HG02798 (cell line): ENCODE measurements around the gene PIGO.

Experiments used
- ATAC-seq: cut with Tn5 transposase; IDR thresholded peaks from one replicate; pipeline ENCODE4 v1.9.1; 2021; ENCODE audit warnings: mild to moderate bottlenecking; ENCODE audit not compliant: unreplicated experiment, poor library complexity

Gene PIGO

GRCh38 chr9:35096035-35096849 lies at the start of gene PIGO:
TSS of gene PIGO (minus strand) at chr9:35096591. CDS start at chr9:35095565, 1,026 bp downstream.
- peak; percentile 87 for ATAC-seq

GRCh38 chr9:35142037-35142436 lies 45.6 kb upstream of the PIGO start:
- ATAC-seq = no peak

- no peak for ATAC-seq
These were observed 43.7 kb upstream of the PIGO start for GRCh38 chr9:35140093-35140492.

DNA sequence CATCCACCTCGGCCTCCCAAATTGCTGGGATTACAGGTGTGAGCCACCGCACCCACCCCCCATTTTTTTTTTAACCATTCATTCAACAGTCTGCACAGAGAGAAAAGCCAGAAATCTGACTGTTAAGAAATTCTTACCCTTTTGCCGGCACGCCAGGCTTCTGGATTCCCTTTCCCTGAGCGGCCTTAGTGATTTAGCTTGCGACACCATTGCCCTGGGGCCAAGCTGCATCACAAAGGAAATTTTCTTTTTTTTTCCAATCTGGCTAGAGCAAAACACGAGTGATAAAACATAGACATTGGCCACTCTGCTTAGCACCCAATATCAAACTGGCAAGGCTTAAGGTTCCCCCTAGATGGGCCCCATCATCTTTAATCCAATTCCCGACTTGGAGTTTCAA lies 40.5 kb upstream of the PIGO start:
- no peak for ATAC-seq

DNA sequence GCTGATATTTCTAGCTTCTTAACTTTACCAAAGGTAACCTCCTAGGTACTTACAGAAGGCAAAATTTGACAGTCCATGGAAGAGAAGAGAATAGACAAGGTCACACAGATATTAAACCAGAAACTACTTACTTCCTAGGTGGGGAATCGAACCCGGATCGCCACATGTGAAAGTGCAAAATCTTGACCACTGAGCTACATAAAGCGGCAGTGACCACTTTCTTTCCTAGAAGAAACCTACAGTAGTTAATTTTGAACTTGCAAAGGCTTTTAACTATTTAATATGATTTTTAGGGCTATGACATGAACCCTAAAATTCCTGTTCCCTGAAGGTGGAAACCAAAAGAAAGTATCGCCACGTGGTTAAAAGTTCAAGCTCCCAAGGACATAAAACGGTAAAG lies 39.6 kb upstream of the PIGO start:
- no peak for ATAC-seq

DNA sequence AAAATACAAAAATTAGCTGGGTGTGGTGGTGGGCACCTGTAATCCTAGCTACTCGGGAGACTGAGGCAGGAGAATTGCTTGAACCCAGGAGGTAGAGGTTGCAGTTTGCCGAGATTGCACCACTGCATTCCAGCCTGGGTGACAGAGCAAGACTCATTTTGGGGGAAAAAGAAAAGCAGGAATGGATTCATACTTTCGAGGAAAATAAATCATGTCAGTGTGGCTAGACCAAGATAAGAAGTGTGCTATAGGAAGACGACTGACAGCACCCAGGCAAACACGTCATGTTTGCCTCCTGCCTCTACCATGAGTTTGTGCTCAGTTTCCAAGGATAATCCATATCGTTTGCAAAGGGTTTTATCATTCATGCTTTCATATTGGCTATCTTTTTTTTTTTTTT lies 38.5 kb upstream of the PIGO start:
- ATAC-seq = no peak

GRCh38 chr9:35116898-35117551 lies 20.6 kb upstream of the PIGO start:
- peak; percentile 48 for ATAC-seq

DNA sequence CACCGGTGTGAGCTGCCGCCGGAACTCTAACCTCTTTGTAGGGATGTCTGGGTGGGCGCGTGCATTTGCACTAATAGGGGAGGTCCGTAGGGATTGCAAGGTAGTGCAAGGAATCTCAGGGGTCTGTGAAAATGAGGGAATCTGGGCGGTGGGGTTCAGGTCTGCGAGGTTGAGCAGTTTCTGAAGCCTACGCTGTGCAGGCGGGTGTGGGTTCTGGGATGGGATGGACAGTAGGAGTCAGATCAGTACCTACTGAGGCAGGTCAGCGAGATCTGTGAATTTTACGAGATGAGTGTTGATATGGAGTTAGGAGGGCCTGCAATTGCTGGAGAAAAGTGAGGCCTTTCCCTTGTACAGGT lies 20.1 kb upstream of the PIGO start:
- peak; percentile 1 for ATAC-seq

DNA sequence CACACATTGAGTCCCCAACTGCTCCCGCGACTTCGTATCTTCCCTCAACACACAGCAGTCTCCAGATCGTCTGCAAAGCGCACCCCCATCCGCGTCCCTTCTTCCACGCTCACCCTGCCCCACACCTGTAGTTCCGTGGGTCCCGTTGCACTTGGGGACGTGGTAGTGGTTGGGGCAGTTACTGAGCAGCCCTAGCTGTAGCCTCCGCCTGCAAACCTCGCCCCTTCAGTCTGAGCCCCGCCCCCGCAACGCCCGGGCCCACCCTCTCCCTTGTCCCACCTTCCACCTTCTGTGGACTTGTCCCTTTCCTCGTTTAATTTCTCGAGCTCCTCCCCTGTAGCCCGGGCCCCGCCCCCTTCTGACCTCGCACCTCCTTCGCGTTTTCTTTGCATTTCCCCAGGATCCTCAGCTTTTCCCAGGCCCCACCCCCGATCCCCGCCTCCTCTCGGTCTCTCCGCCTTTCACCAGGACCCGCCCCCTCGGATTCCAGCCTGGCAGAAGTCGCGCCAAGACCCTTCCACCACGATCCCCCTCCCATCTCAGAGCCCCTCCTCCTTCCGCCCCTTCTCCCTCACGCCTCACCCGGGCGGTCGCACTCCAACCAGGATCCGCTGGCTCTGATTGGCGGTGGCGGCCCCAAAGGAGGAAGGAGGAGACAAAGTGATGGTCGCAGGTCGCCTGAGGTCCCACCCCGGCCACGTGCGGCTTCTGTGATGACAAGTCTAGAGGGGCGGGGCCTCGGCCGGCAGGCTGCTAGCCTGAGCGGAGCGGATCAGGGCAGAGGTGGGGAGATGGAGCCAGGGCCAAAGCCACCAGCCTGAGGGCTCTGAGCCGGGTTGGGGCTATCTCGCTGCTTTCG lies 19.5 kb upstream of the PIGO start, which contains the start of gene ATOSB:
Gene ATOSB (minus strand): TSS at position 183 of the 859 bp plus-strand sequence. CDS start 7,588 bp downstream, outside the sequence.
- ATAC-seq = peak; percentile 71

DNA sequence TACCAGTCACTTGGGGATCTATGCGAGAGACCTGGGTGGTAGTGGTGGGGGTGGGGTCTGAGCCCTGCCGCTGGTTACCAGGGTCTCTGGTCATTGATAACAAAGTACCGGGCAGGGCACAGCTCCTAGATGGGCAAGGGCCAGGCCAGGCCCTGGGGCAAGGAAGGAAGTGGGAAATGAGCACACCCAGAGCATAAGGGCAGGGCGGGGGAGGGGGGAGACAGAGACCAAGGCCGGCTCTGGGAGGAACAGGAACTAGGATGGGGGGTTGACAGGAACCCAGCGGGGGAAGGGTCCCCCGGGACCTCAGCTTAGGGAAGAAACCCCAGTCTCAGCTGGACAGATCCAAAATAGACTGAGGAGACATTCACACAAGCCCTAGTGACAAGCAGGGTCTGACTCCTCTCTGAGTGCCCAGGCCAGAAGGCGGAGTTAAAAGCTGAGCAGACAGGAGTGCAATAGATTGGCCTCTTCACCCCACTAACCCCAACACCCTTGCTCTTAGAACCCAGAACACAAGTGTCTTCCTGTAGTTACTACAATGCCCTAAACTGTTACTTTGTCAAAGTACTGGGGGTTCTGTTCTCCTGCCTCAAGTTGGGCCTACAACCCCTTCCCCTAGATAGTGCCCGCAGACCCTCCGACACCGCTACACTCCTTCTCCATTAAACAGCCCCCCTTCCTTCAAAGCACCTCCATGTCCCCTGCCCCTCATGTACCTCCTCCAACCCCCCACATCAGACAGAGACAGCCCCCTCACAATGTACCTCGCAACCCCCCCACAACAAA lies 18.6 kb upstream of the PIGO start:
- no peak for ATAC-seq

DNA sequence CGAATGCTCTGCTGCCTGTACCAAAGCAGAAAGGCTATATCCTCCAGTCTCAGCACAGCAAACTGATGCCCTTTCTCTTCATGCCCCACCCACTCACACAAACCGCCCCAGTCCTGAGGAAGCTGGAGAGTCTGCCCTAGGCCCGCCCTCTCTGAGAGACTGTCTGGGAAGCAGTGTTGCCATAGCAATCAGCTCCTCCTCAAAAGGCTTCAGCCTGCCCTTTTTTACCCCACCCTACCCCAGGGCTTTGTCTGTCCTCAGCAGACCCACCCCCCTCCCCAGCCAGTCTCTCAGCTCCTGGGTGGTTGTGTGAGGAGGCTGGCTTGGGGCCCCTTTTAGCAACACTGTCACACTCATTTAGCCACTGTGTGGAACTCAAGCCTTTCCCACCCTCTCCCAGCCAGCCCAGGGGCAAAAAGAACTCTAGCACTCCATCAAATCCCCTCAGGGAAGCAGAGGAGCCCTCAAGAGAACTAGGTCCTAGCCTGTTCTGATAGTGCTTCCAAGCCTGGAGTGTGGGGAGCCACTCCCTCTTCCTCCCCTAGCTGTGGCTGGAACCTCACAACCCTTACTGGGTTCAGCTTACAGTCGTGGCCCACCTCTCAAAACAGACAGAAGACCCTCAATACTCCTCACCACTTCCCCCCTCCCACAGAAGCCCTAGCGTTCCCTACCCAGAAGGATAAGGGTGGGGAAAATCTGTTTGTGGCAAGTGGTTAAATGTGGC lies 17.9 kb upstream of the PIGO start:
- no peak for ATAC-seq

DNA sequence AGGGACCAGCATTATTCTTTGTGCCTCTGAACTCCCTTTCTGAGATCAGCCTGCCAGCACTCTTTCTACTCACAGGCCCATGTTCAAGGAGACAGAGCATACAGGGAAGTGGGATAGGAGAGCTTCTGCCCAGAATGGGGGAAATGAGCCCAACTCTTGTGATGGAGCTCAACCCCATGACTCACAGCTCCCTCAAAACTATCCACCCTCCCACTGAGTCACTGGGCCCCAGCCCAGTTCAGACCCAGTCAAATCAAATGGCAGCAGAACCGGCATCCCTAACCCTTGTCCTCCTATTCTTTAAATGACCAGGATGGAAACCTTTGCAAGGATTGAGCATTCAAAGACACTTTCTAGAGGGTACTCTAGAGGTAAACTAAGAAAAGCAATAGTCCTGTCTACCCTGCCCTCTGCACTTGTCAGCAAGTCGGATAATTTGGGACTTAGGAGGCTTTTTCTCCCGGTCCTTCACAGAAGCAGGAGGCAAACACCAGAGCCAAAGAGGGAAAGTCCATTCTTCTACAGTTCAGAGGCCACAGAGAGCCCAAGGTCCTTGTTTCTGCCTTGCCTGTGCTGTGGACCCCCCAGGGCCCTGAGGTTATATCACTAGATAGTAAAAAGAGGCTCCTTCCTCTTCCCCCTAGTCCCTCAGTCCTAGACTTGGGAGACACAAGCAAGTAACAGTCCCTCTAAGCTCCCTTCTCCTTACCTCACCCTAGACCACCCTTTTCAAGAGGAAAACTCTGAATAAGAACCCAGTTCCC lies 16.0 kb upstream of the PIGO start:
- no peak for ATAC-seq

DNA sequence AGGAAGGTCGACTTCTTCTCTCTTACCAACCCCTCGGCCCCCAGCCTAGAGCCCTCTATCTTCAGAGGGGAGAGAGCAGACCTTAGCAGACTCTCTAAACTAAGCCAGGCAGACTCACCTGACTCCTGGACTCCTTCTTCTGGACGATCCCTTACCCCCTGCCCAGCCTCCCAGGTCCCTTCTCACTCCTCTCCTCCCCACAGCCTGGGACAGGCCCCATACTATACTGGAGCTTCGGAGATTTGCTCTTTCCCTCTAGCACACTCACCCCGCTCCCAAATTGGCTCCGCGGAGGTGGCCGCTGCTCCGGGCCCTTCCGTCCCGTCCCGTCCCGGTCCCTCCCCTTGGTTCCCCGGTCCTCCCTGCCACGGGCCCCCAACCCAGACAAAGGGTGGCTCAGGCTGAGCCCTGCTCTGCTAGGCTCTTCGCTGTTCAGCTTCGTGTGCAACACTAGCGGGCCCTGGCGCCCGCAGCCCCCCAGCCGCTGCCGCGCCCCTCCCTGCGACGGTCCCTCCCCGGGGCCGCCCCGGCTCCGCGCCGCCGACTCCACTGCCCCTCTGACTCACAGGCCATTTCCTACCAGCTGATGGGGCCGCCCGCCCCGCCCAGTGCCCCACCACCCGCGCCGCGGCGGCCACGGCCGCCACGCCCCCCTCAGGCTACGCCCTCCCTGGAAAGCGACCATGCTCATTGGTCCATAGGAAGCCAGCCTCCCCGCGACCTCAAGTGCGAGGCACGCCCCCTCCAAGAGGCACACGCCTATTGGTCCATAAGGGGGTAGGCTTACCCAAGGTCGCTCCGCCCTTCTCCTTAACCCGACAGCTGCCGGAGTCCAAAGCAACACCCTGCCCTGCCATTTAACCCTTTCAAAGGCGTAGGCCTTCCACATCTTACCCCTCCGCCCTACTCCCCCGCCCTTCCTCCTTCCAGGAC lies 14.9 kb upstream of the PIGO start:
- peak; percentile 82 for ATAC-seq

DNA sequence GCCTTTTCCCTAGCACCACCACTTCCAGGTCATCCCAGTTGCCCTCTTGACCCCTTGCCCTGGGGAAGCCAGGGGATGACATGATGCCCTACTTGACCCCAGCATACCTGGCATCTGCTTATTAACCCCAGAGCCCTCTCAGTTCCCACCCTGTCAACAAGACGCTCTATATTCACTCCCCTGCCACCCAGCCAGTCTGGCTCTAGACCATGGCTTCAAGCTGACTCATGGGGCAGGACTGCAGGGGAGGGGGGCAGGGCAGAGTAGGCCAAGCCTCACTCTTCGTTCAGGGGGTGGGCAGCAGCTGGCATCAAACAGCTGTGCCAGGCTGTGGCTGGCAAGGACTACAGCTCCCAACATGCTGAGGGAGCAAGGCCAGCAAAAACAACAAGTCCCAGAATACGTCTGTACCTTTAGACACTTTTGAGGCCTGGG lies 14.0 kb upstream of the PIGO start:
- ATAC-seq = no peak

DNA sequence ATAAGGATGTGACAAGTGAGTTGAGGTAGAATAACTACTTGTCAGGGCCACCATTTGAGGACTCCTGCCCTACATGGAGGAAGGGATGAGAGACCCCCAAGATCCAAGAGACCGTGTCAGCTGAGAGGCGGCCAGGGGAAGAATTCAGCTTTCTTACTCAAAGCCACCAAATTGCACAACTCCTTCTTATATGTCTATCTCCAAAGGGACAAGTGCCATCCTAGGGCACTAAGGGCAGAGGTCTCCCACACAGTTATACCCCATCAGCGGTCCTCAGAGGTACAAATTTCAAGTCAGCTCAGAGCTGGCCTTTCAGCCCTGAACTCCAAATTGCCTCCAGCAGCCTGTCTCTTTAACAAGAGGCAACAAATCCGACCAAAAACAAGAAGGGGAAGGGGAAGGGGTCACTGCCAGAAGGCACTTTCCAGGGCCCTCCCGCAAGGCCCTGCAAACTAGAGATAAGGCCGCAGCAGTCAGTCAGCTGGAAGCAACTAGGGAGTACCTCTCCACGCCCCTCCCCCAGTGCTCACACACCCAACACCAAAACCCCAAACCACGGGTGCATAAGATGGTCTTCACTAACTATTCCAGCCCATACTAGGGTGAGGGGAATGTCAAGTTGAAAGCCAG lies 12.7 kb upstream of the PIGO start:
- no peak for ATAC-seq

DNA sequence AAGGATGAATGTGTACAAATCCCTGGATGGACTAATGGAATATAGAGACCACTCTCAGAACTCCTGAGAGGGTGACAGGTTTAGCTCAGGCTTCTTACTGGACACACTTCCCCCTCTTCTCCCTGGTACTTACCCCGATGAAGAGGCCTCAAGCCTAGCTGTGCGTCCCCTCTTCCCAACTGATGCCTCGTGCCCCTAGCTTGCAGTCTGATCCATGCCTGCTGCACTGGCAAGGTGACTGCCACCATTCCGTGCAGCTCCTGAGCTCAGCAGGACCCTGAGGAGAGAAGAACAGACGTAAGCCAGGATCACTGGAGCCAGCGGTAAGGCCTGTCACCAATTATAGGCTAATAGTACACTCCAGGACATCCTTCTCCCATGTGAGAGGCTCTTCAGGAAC lies 12.1 kb upstream of the PIGO start:
- no peak for ATAC-seq
